Thyroid gland (tissue), 4 donors: ENCODE data around the gene GTF2F2. TPM values are rescaled to one million over a fixed set of nuclear protein-coding genes. Genes with fewer than 3 reads are reported as not detected.

Experiments used
- DNase-seq, 2 donors: peaks; one replicate each; pipeline ENCODE4 v3.0.0-alpha.2; 2019
- H3K27ac ChIP-seq, 3 donors: fragments of 200-600 bp; sonication (generic); 1 replicate in 2 of 3; 2 replicates in 1 of 3; pipeline ENCODE4 v1.5.1; 2016 to 2019; ENCODE audit warnings: mild to moderate bottlenecking in 1 of 3, moderate library complexity in 1 of 3
- H3K27me3 ChIP-seq: fragments of 200-600 bp; sonication (generic); one replicate; pipeline ENCODE4 v1.5.1; 2019
- H3K36me3 ChIP-seq, 2 donors: fragments of 200-600 bp; sonication (generic); one replicate each; pipeline ENCODE4 v1.5.1; 2016 to 2019
- H3K4me1 ChIP-seq, 2 donors: fragments of 200-600 bp; sonication (generic); one replicate each; pipeline ENCODE4 v1.5.1; 2017 to 2019
- H3K4me3 ChIP-seq, 3 donors: fragments of 200-600 bp; sonication (generic); replicated peaks in 1 of 3; 1 replicate in 2 of 3; 2 replicates in 1 of 3; pipeline ENCODE4 v1.5.1; 2016; ENCODE audit warnings: mild to moderate bottlenecking in 1 of 3
- H3K9me3 ChIP-seq: fragments of 200-600 bp; sonication (generic); one replicate; pipeline ENCODE4 v1.5.1; 2017
- POLR2A ChIP-seq, 2 donors: fragments of 450-650 bp; IDR thresholded peaks; one replicate each; pipeline ENCODE4 v1.6.1; 2017; ENCODE audit warnings: antibody characterized with exemption in 2 of 2, mild to moderate bottlenecking in 2 of 2, moderate library complexity in 1 of 2
- WGBS, 2 donors: methylation state at CpG; one replicate each; pipeline ENCODE4 v1.1.5; 2017; 5-methylcytosine and 5-hydroxymethylcytosine counted together
- intact Hi-C: fragments of 100-400 bp; cut with DNase I; formaldehyde crosslinking; loops from one replicate; pipeline ENCODE4 v1.15.1; 2023
- total RNA-seq, 4 donors: library from RNA; depleted of rRNA; stranded (reverse); fragments of >200 nt; gene quantifications; one replicate each; pipeline ENCODE4 v1.2.3, GENCODE V29; 2016
- TF ChIP-seq, protein P1 (sequence below), 6 experiments: fragments of 200-600 bp in 3 of 6; fragments of 450-650 bp in 3 of 6; sonication (generic) in 3 of 6; IDR thresholded peaks; one replicate each; pipeline ENCODE4 v1.5.1; 2016 to 2019; ENCODE audit warnings: antibody characterized with exemption in 6 of 6, mild to moderate bottlenecking in 2 of 6, inconsistent platforms in 1 of 6, moderate library complexity in 1 of 6

The GTF2F2 gene
- total RNA-seq, 4 donors from 2014 or later, result 15.3 to 22.7 (median 19.6) TPM

DNA sequence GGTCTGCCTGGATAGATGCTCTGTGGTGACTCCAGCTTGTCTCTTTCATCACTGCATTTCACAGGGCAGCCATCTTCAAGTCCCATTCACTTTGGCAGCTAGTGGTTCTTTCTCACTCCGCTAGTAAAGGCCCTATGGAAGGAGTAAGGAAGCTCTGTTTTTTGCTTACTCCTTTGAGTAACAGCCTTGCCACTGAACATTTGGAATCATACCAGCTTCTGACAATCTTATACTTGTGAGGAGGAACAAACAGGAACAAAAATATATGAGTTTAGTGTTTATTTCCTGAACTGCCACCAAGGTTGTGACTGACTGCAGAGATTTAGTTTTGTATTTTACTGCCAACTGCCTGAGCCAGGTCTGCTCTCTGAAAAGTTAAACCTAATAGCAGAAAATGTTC lies 41.9 kb downstream of the GTF2F2 start:
- Histone ChIP-seq H3K4me1 (peaks cover 0 to 6% of the 10 kb centered on the region in 2 donors), H3K27me3 (no peaks in the 10 kb centered on the region), H3K9me3 (no peaks in the 10 kb centered on the region), H3K36me3 (peaks cover 0 to 3% of the 10 kb centered on the region in 2 donors), H3K4me3 (no peak overlapping the region), H3K27ac (no peak overlapping the region)
- intact Hi-C loops, result no loop called here
- no peak for DNase-seq
- WGBS, 2 donors, result 92 to 93% methylated on average over 1 of the region's 1 CpG
- TF ChIP-seq POLR2A (IDR thresholded peaks at IDR 0.05), result no peak
- TF ChIP-seq, protein P1, sequence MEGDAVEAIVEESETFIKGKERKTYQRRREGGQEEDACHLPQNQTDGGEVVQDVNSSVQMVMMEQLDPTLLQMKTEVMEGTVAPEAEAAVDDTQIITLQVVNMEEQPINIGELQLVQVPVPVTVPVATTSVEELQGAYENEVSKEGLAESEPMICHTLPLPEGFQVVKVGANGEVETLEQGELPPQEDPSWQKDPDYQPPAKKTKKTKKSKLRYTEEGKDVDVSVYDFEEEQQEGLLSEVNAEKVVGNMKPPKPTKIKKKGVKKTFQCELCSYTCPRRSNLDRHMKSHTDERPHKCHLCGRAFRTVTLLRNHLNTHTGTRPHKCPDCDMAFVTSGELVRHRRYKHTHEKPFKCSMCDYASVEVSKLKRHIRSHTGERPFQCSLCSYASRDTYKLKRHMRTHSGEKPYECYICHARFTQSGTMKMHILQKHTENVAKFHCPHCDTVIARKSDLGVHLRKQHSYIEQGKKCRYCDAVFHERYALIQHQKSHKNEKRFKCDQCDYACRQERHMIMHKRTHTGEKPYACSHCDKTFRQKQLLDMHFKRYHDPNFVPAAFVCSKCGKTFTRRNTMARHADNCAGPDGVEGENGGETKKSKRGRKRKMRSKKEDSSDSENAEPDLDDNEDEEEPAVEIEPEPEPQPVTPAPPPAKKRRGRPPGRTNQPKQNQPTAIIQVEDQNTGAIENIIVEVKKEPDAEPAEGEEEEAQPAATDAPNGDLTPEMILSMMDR (IDR thresholded peaks at IDR 0.05), result no peak

DNA sequence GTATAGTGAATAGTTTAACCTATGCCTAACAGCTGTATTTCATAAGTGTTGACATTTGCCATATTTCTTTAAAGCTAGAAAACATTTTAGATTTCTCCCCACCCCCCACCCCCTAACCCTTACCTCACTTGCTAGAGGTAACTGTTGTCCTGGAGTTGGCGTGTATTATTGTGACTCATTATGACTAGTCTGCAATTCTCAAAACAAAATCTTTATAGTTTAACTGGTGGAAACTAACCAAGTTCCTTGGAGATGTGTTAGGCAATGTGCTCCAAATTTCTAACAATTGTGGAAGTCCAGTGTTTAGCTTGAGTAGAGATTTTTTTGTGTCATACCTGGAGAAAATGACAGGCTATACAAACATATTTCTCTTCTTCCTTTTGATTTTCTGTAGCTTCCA lies 42.5 kb downstream of the GTF2F2 start:
- no peaks in the 10 kb centered on the region for H3K9me3 ChIP-seq
- peaks cover 0 to 10% of the 10 kb centered on the region in 2 donors for H3K4me1 ChIP-seq
- H3K27me3 ChIP-seq, result no peaks in the 10 kb centered on the region
- intact Hi-C loops, result no loop called here
- H3K27ac ChIP-seq, result no peak overlapping the region
- H3K36me3 ChIP-seq, result peaks cover 0 to 3% of the 10 kb centered on the region in 2 donors
- 76 to 97% methylated on average over 1 of the region's 1 CpG for WGBS, 2 donors
- TF ChIP-seq, protein P1 (IDR thresholded peaks at IDR 0.05), result no peak
- no peak for TF ChIP-seq POLR2A (IDR thresholded peaks at IDR 0.05)
- no peak for DNase-seq
- no peak overlapping the region for H3K4me3 ChIP-seq

DNA sequence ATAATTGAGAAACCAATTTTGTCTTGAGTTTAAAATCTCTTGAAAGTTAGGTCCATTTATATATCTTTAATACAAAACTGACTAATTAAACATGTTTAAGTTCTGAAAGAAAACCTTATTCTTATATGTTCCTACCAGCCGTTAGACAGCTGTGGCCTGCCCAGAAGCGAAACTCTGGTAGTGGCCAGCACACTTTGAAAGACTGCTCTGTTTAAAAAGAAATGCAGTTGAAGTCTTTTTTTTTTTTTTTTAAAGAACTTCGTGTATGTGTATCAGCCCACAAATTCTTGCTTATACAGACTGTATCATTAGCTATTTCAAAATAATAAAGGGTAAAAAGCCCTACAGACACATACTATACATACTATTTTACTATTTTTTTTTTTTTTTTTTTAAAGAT lies 46.5 kb downstream of the GTF2F2 start:
- no peak for DNase-seq
- intact Hi-C loops, result no loop called here

DNA sequence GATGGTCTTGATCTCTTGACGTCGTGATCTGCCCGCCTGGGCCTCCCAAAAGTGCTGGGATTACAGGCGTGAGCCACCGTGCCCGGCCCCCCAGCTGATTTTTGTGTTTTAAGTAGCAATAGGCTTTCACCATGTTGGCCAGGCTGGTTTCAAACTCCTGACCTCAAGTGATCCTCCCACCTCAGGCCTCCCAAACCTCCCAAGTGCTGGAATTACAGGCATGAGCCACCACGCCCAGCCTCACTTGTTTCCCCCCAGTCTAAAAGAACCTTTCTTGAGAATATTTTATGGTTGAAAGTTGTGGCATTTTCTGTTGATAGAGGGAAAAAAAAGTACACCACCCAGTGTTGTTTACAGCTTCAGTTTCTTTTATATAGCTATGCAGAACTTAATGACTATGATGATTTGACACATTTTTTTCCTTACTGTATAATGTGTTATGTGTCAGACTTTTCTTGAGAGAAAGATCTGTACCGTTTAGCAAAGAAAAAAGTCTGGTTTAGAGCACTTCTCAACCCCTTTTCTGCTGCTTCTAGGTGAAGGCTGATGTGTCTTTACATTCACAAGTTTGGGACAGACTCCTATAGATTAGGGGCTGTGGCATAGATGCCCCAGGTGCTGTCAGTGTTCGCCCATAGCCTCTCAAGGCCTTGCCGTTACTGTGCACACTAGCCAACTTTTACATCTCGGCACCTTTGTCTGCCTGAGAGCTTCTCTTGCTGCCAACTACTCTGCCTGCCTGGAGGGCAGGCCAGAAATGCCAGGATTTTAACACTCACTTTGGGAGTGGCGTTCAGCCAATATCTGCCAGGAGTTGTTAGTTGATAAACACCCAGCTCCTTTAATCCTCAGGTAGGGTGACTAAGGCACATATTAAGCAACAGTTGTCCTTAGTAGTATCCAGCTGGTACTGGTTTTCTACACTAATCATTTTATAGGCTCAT lies 47.6 kb downstream of the GTF2F2 start:
- intact Hi-C loops, result no loop called here
- peak overlapping the region in 1 of 3 donors; percentile 63 for H3K27ac ChIP-seq
- no peaks in the 10 kb centered on the region for H3K36me3 ChIP-seq
- no peaks in the 10 kb centered on the region for H3K27me3 ChIP-seq
- 75 to 83% methylated on average over 12 of the region's 12 CpGs for WGBS, 2 donors
- peak; percentile 74 to 86 for DNase-seq
- H3K4me1 ChIP-seq, result peaks cover 0 to 12% of the 10 kb centered on the region in 2 donors
- no peak overlapping the region for H3K4me3 ChIP-seq
- no peak for TF ChIP-seq POLR2A (IDR thresholded peaks at IDR 0.05)
- TF ChIP-seq, protein P1 (IDR thresholded peaks at IDR 0.05), result no peak
- H3K9me3 ChIP-seq, result no peaks in the 10 kb centered on the region

More for the DNA sequence above, 46.5 kb downstream of the GTF2F2 start:
- no peaks in the 10 kb centered on the region for H3K9me3 ChIP-seq
- H3K27ac ChIP-seq, result no peak overlapping the region
- TF ChIP-seq, protein P1 (IDR thresholded peaks at IDR 0.05), result no peak
- TF ChIP-seq POLR2A (IDR thresholded peaks at IDR 0.05), result no peak
- WGBS, 2 donors, result 92% methylated on average over 3 of the region's 3 CpGs
- H3K36me3 ChIP-seq, result no peaks in the 10 kb centered on the region
- H3K4me1 ChIP-seq, result peaks cover 0 to 19% of the 10 kb centered on the region in 2 donors
- no peak overlapping the region for H3K4me3 ChIP-seq
- no peaks in the 10 kb centered on the region for H3K27me3 ChIP-seq

DNA sequence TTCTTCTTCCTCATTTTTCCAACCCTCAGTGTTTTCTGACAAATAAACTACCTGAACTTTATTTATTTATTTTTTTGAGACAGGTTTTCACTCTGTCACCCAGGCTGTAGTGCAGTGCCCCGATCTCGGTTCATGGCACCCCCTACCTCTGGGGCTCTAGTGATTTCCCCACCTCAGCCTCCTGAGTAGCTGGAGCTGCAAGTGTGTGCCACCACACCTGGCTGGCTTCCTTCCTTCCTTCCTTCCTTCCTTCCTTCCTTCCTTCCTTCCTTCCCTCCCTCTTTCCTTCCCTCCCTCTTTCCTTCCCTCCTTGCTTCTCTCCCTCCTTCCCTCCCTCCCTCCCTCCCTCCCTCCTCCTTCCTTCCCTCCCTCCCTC lies 48.2 kb downstream of the GTF2F2 start:
- Histone ChIP-seq H3K9me3 (no peaks in the 10 kb centered on the region), H3K4me1 (peaks cover 0 to 12% of the 10 kb centered on the region in 2 donors), H3K4me3 (no peak overlapping the region), H3K36me3 (no peaks in the 10 kb centered on the region), H3K27ac (peak overlapping the region in 1 of 3 donors; percentile 63), H3K27me3 (no peaks in the 10 kb centered on the region)
- WGBS, 2 donors, result 78 to 93% methylated on average over 2 of the region's 2 CpGs
- no peak for TF ChIP-seq POLR2A (IDR thresholded peaks at IDR 0.05)
- TF ChIP-seq, protein P1 (IDR thresholded peaks at IDR 0.05), result no peak
- intact Hi-C loops, result no loop called here
- no peak for DNase-seq
